Measurements from ENCODE around the gene PAQR4.

PAQR4 gene

GRCh38 chr16:2981177-2981898 is 12.2 kb downstream of the PAQR4 start:
- no peak for DNase-seq

- DNase-seq: no peak
Observed at GRCh38 chr16:2981899-2982250, 12.7 kb downstream of the PAQR4 start.

GRCh38 chr16:2982402-2982801 is 13.3 kb downstream of the PAQR4 start:
- no peak for DNase-seq

- DNase-seq: peak; percentile 73
Observed at GRCh38 chr16:2983706-2984136, 14.6 kb downstream of the PAQR4 start.

- DNase-seq: no peak
Observed at GRCh38 chr16:2985462-2985861, 16.3 kb downstream of the PAQR4 start.

- DNase-seq: no peak
Observed at GRCh38 chr16:2985893-2986355, 16.8 kb downstream of the PAQR4 start.

GRCh38 chr16:2986623-2987188 is 17.6 kb downstream of the PAQR4 start:
- DNase-seq: no peak

- no peak for DNase-seq
Observed at GRCh38 chr16:2987286-2987685, 18.1 kb downstream of the PAQR4 start.

- no peak for DNase-seq
Observed at GRCh38 chr16:2987833-2988232, 18.7 kb downstream of the PAQR4 start.

- DNase-seq: no peak
Observed at GRCh38 chr16:2988590-2989099, 19.5 kb downstream of the PAQR4 start.

GRCh38 chr16:2990891-2991290 is 21.7 kb downstream of the PAQR4 start:
- no peak for DNase-seq

GRCh38 chr16:2991566-2992261 is 22.6 kb downstream of the PAQR4 start:
- DNase-seq: no peak

GRCh38 chr16:2992383-2993081 is 23.4 kb downstream of the PAQR4 start:
- no peak for DNase-seq

- no peak for DNase-seq
Observed at GRCh38 chr16:2996298-2996697, 27.1 kb downstream of the PAQR4 start.

GRCh38 chr16:2999929-3000328 is 30.8 kb downstream of the PAQR4 start:
- no peak for DNase-seq

- DNase-seq: no peak
Observed at GRCh38 chr16:3000540-3000939, 31.4 kb downstream of the PAQR4 start.

- DNase-seq: no peak
Observed at GRCh38 chr16:3001316-3001715, 32.2 kb downstream of the PAQR4 start.

GRCh38 chr16:3003582-3004270 is 34.6 kb downstream of the PAQR4 start:
- peak; percentile 91 for DNase-seq

- no peak for DNase-seq
Observed at GRCh38 chr16:3004319-3004718, 35.2 kb downstream of the PAQR4 start.

- no peak for DNase-seq
Observed at GRCh38 chr16:3004781-3005284, 35.7 kb downstream of the PAQR4 start.

- no peak for DNase-seq
Observed at GRCh38 chr16:3007059-3007956, 38.2 kb downstream of the PAQR4 start.
